ENCODE data around the gene TMEM131. TPM values are rescaled to one million over a fixed set of nuclear protein-coding genes. Genes with fewer than 3 reads are reported as not detected.

TMEM131 gene
- total RNA-seq, 4 donors from 2014 or later: 78.4 to 86.4 (median 80.5) TPM

GRCh38 chr2:97936881-97937280 is 58.9 kb downstream of the TMEM131 start:
- H3K4me1 ChIP-seq: peaks cover 28 to 39% (median 33%) of the 10 kb centered on the region in 4 donors
- no peak for DNase-seq
- intact Hi-C loops (cut with DNase I; ENCODE audit: low total_unique reads) (no loop called here), in situ Hi-C loops (cut with MboI; ENCODE audit: low pct_ligation_motif_present in 1 of 4, low pct_unique_long_range_greater_than_20kb in 1 of 4, low sequenced_read_pairs in 3 of 4) (no loop called here)
- no peaks in the 10 kb centered on the region for H3K36me3 ChIP-seq
- H3K27me3 ChIP-seq: no peaks in the 10 kb centered on the region
- peaks cover 0 to 4% of the 10 kb centered on the region in 2 donors for H3K9me3 ChIP-seq
- WGBS, 2 donors (ENCODE audit: low coverage in 1 of 2): 71 to 77% methylated on average over 2 of the region's 2 CpGs
- no peak overlapping the region for H3K4me3 ChIP-seq
- TF ChIP-seq POLR2AphosphoS5 (IDR thresholded peaks at IDR 0.05): no peak
- TF ChIP-seq POLR2A (IDR thresholded peaks at IDR 0.05): no peak
- TF ChIP-seq CTCF (IDR thresholded peaks at IDR 0.05): no peak
- no peak for TF ChIP-seq EP300 (IDR thresholded peaks at IDR 0.05; ENCODE audit: low read depth)
- no peak overlapping the region for H3K27ac ChIP-seq

- Histone ChIP-seq H3K4me3 (no peak overlapping the region), H3K36me3 (no peaks in the 10 kb centered on the region), H3K27me3 (no peaks in the 10 kb centered on the region), H3K4me1 (peaks cover 28 to 46% (median 35%) of the 10 kb centered on the region in 4 donors), H3K9me3 (no peaks in the 10 kb centered on the region), H3K27ac (peak overlapping the region; percentile 21 to 44 (median 30))
- DNase-seq: peak; percentile 35
- intact Hi-C loops (cut with DNase I; ENCODE audit: low total_unique reads) (no loop called here), in situ Hi-C loops (cut with MboI; ENCODE audit: low pct_ligation_motif_present in 1 of 4, low pct_unique_long_range_greater_than_20kb in 1 of 4, low sequenced_read_pairs in 3 of 4) (no loop called here)
- TF ChIP-seq POLR2AphosphoS5 (IDR thresholded peaks at IDR 0.05): no peak
- TF ChIP-seq POLR2A (IDR thresholded peaks at IDR 0.05): no peak
- TF ChIP-seq CTCF (IDR thresholded peaks at IDR 0.05): no peak
- no peak for TF ChIP-seq EP300 (IDR thresholded peaks at IDR 0.05; ENCODE audit: low read depth)
- WGBS, 2 donors (ENCODE audit: low coverage in 1 of 2): 23% methylated on average over 5 of the region's 5 CpGs; no CpG with 5 or more reads in 1 of the 2 donors
Observed at GRCh38 chr2:97936199-97936598, 59.5 kb downstream of the TMEM131 start.

- in situ Hi-C loops (cut with MboI; ENCODE audit: low pct_ligation_motif_present in 1 of 4, low pct_unique_long_range_greater_than_20kb in 1 of 4, low sequenced_read_pairs in 3 of 4) (no loop called here), intact Hi-C loops (cut with DNase I; ENCODE audit: low total_unique reads) (no loop called here)
- Histone ChIP-seq H3K36me3 (no peaks in the 10 kb centered on the region), H3K9me3 (no peaks in the 10 kb centered on the region), H3K4me3 (no peak overlapping the region), H3K27ac (peak overlapping the region; percentile 21 to 44 (median 30)), H3K4me1 (peaks cover 28 to 51% (median 36%) of the 10 kb centered on the region in 4 donors), H3K27me3 (no peaks in the 10 kb centered on the region)
- DNase-seq: no peak
- peak in 1 of 3 donors; percentile 13 for TF ChIP-seq POLR2AphosphoS5 (IDR thresholded peaks at IDR 0.05)
- TF ChIP-seq CTCF (IDR thresholded peaks at IDR 0.05): no peak
- no peak for TF ChIP-seq POLR2A (IDR thresholded peaks at IDR 0.05)
- TF ChIP-seq EP300 (IDR thresholded peaks at IDR 0.05; ENCODE audit: low read depth): no peak
- 15 to 28% methylated on average over 2 of the region's 2 CpGs for WGBS, 2 donors (ENCODE audit: low coverage in 1 of 2)
Observed at GRCh38 chr2:97935719-97936161, 60.0 kb downstream of the TMEM131 start.

- no peaks in the 10 kb centered on the region for H3K9me3 ChIP-seq
- H3K4me1 ChIP-seq: peaks cover 28 to 62% (median 36%) of the 10 kb centered on the region in 4 donors
- H3K36me3 ChIP-seq: no peaks in the 10 kb centered on the region
- 83 to 92% methylated on average over 2 to 4 of the region's 4 CpGs for WGBS, 2 donors (ENCODE audit: low coverage in 1 of 2)
- DNase-seq: no peak
- TF ChIP-seq POLR2AphosphoS5 (IDR thresholded peaks at IDR 0.05): no peak
- TF ChIP-seq POLR2A (IDR thresholded peaks at IDR 0.05): no peak
- no peak for TF ChIP-seq EP300 (IDR thresholded peaks at IDR 0.05; ENCODE audit: low read depth)
- TF ChIP-seq CTCF (IDR thresholded peaks at IDR 0.05): no peak
- in situ Hi-C loops (cut with MboI; ENCODE audit: low pct_ligation_motif_present in 1 of 4, low pct_unique_long_range_greater_than_20kb in 1 of 4, low sequenced_read_pairs in 3 of 4): no loop called here
- H3K27me3 ChIP-seq: no peaks in the 10 kb centered on the region
- no peak overlapping the region for H3K4me3 ChIP-seq
- intact Hi-C loops (cut with DNase I; ENCODE audit: low total_unique reads): loop anchor here (5.0 kb wide), 1 partner anchor 109 kb away; no protein-coding TSS in a partner anchor
- no peak overlapping the region for H3K27ac ChIP-seq
Observed at GRCh38 chr2:97932975-97933662, 62.6 kb downstream of the TMEM131 start.

Data from transverse colon (tissue), 4 donors.